HepG2 (cell line): ENCODE results near the gene CGB8. TPM values are rescaled to one million over a fixed set of nuclear protein-coding genes. Genes with fewer than 3 reads are reported as not detected.

ENCODE experiments used
- ATAC-seq: fragments of 200-7000 bp; cut with Tn5 transposase; 3 replicates; pipeline ENCODE4 v1.9.1; 2020; ENCODE audit warnings: mild to moderate bottlenecking, moderate library complexity
- BruUV-seq: library from RNA; stranded (reverse); fragments of 400-500 nt; replicated peaks from 2 replicates; lab custom pipeline; 2021; lab: Mats Ljungman, UMichigan
- CTCF ChIA-PET: fragments of 300-600 bp; formaldehyde crosslinking; extraction: SDS; loops from one replicate; lab custom pipeline; 2021; ENCODE audit warnings: low total read pairs, inconsistent platforms, low intra/inter-chr PET ratio; lab: Yijun Ruan, JAX
- POLR2A ChIA-PET: fragments of 350-600 bp; sonication (Branson Sonifier 250); formaldehyde crosslinking; loops from one replicate; lab custom pipeline; 2020; ENCODE audit warnings: antibody characterized with exemption, inconsistent platforms; lab: Yijun Ruan, JAX
- DNase-seq: peaks from one replicate; pipeline ENCODE4 v3.0.0-alpha.2; 2015; ENCODE audit warnings: low spot score
- FAIRE-seq: peaks from 3 replicates; lab custom pipeline; 2011; peaks lifted over from hg19 to GRCh38; lab: Jason Lieb, UNC
- H2AFZ ChIP-seq: one replicate; pipeline ENCODE4 v1.6.1; 2011; ENCODE audit warnings: low read length, inconsistent platforms
- H3K27ac ChIP-seq: fragments of 300-600 bp; 3 replicates; pipeline ENCODE4 v1.8.0; 2011; ENCODE audit warnings: mixed run types, mild to moderate bottlenecking, mixed read lengths, low read length, inconsistent platforms; ENCODE audit not compliant: insufficient read depth; ENCODE audit errors: extremely low read length
- H3K27me3 ChIP-seq, 2 experiments: fragments of 200-600 bp in 1 of 2; 2 replicates in 1 of 2; 3 replicates in 1 of 2; pipeline versions ENCODE4 v1.6.0 to v1.8.0; 2011; ENCODE audit warnings: low read length in 2 of 2, mild to moderate bottlenecking in 2 of 2, moderate library complexity in 2 of 2, inconsistent platforms in 1 of 2; ENCODE audit not compliant: insufficient read depth in 2 of 2, control insufficient read depth in 1 of 2
- H3K36me3 ChIP-seq, 2 experiments: fragments of 200-600 bp in 1 of 2; replicated peaks in 1 of 2; 2 replicates in 1 of 2; 3 replicates in 1 of 2; pipeline versions ENCODE4 v1.5.1 to v1.8.0; 2011; ENCODE audit warnings: low read length in 2 of 2, inconsistent platforms in 1 of 2; ENCODE audit not compliant: insufficient read depth in 2 of 2, control insufficient read depth in 1 of 2
- H3K4me1 ChIP-seq: 2 replicates; pipeline ENCODE4 v1.5.1; 2012; ENCODE audit warnings: low read length, inconsistent platforms; ENCODE audit not compliant: insufficient read depth
- H3K4me2 ChIP-seq: 2 replicates; pipeline ENCODE4 v1.6.0; 2011; ENCODE audit warnings: low read depth, low read length, inconsistent platforms
- H3K4me3 ChIP-seq, 3 experiments: fragments of 200-600 bp in 1 of 3; sonication (generic), shearing (Covaris generic) in 1 of 3; replicated peaks in 1 of 3; 2 replicates each; pipeline ENCODE4 v1.5.1; 2011 to 2016; ENCODE audit warnings: low read length in 3 of 3, inconsistent platforms in 2 of 3, low read depth in 2 of 3, mild to moderate bottlenecking in 2 of 3, control low read depth in 1 of 3, mixed read lengths in 1 of 3; ENCODE audit not compliant: insufficient read depth in 1 of 3
- H3K79me2 ChIP-seq: one replicate; pipeline ENCODE4 v1.6.1; 2011; ENCODE audit warnings: low read length, inconsistent platforms; ENCODE audit not compliant: insufficient read depth
- H3K9ac ChIP-seq: 2 replicates; pipeline ENCODE4 v1.6.0; 2011; ENCODE audit warnings: mild to moderate bottlenecking, low read depth, low read length, inconsistent platforms; ENCODE audit not compliant: insufficient read depth
- H3K9me3 ChIP-seq: 2 replicates; pipeline ENCODE4 v1.5.1; 2012; ENCODE audit warnings: mild to moderate bottlenecking, low read length
- H4K20me1 ChIP-seq: 2 replicates; pipeline ENCODE4 v1.6.0; 2011; ENCODE audit warnings: inconsistent platforms, mild to moderate bottlenecking, low read length, moderate library complexity; ENCODE audit not compliant: insufficient read depth
- CREB1 ChIP-seq, 2 experiments: fragments of 450-650 bp in 1 of 2; IDR thresholded peaks; 2 replicates each; pipeline ENCODE4 v1.6.1; 2016 to 2017; ENCODE audit warnings: control low read depth in 1 of 2, mild to moderate bottlenecking in 1 of 2, missing compliant biosample characterization in 1 of 2, missing genetic modification characterization in 1 of 2
- FOSL2 ChIP-seq: sonication (generic); formaldehyde crosslinking; IDR thresholded peaks from 2 replicates; pipeline ENCODE4 v1.4.0; 2020; ENCODE audit warnings: missing genetic modification reagents
- FOXP1 ChIP-seq, 2 experiments: fragments of 450-650 bp in 1 of 2; IDR thresholded peaks; 2 replicates each; pipeline ENCODE4 v1.6.1; 2017 to 2018; ENCODE audit warnings: antibody characterized with exemption in 1 of 2
- MXI1 ChIP-seq: IDR thresholded peaks from 3 replicates; pipeline ENCODE4 v1.6.1; 2012; ENCODE audit warnings: low read depth, low read length, inconsistent platforms, borderline replicate concordance
- NR2C2 ChIP-seq: sonication (generic); formaldehyde crosslinking; IDR thresholded peaks from 2 replicates; pipeline ENCODE4 v1.4.0; 2020; ENCODE audit warnings: missing genetic modification reagents, mild to moderate bottlenecking, moderate library complexity, borderline replicate concordance
- NR2F1 ChIP-seq, 2 experiments: fragments of 450-650 bp in 1 of 2; formaldehyde crosslinking in 1 of 2; IDR thresholded peaks; 2 replicates each; pipeline versions ENCODE4 v1.5.0 to v1.6.1; 2016 to 2020; ENCODE audit warnings: mild to moderate bottlenecking in 1 of 2, missing compliant biosample characterization in 1 of 2, missing genetic modification reagents in 1 of 2, moderate library complexity in 1 of 2
- SKI ChIP-seq: fragments of 450-650 bp; IDR thresholded peaks from one replicate; pipeline ENCODE4 v1.6.1; 2018; ENCODE audit warnings: mild to moderate bottlenecking; ENCODE audit not compliant: partially characterized antibody
- SYNCRIP ChIP-seq: fragments of 200-400 bp; formaldehyde crosslinking; IDR thresholded peaks from 2 replicates; pipeline ENCODE4 v1.6.1; 2018; ENCODE audit warnings: mild to moderate bottlenecking, low read depth, low read length; ENCODE audit not compliant: insufficient read depth
- ZNF12 ChIP-seq: sonication (generic); formaldehyde crosslinking; IDR thresholded peaks from 2 replicates; pipeline ENCODE4 v1.5.0; 2020; ENCODE audit warnings: missing genetic modification reagents
- WGBS: methylation state at CpG from one replicate; pipeline ENCODE4 v1.1.6; 2017; ENCODE audit warnings: low lambda C conversion rate; 5-methylcytosine and 5-hydroxymethylcytosine counted together
- in situ Hi-C: cut with HindIII; loops from 2 replicates; pipeline ENCODE4 v1.10.0; 2017; ENCODE audit warnings: low pct_unique_long_range_greater_than_20kb; ENCODE audit not compliant: extremely low pct_ligation_motif_present
- intact Hi-C: fragments of 100-400 bp; cut with micrococcal nuclease; formaldehyde crosslinking; loops from one replicate; pipeline ENCODE4 v1.10.0; 2022; ENCODE audit not compliant: unreplicated experiment
- polyA plus RNA-seq, 8 experiments: library from polyadenylated mRNA; depleted of rRNA in 3 of 8; stranded (reverse) in 7 of 8; unstranded in 1 of 8; fragments of >200 nt; fragmentation: Illumina TruSeq in 4 of 8; extraction: Trizol in 4 of 8; gene quantifications; 2 replicates each; pipeline versions ENCODE4 v1.2.1 to v1.2.3, GENCODE V29; 2011 to 2016; ENCODE audit warnings: low read depth in 4 of 8, missing spikeins in 1 of 8, mixed read lengths in 1 of 8; ENCODE audit not compliant: insufficient read depth in 1 of 8
- total RNA-seq, 5 experiments: library from RNA; depleted of rRNA; stranded (reverse); fragments of >200 nt; fragmentation: Illumina TruSeq; extraction: Trizol; gene quantifications; 2 replicates each; pipeline ENCODE4 v1.2.3, GENCODE V29; 2016; ENCODE audit warnings: low read depth in 1 of 5
- TF ChIP-seq, protein P1 (sequence below): fragments of 450-650 bp; IDR thresholded peaks from 2 replicates; pipeline ENCODE4 v1.6.1; 2016

CGB8 gene
- total and polyA plus RNA-seq, 2 of the 13 experiments (the other 11 are each of a cell fraction or from before 2014, with no cell fraction given): not detected

DNA sequence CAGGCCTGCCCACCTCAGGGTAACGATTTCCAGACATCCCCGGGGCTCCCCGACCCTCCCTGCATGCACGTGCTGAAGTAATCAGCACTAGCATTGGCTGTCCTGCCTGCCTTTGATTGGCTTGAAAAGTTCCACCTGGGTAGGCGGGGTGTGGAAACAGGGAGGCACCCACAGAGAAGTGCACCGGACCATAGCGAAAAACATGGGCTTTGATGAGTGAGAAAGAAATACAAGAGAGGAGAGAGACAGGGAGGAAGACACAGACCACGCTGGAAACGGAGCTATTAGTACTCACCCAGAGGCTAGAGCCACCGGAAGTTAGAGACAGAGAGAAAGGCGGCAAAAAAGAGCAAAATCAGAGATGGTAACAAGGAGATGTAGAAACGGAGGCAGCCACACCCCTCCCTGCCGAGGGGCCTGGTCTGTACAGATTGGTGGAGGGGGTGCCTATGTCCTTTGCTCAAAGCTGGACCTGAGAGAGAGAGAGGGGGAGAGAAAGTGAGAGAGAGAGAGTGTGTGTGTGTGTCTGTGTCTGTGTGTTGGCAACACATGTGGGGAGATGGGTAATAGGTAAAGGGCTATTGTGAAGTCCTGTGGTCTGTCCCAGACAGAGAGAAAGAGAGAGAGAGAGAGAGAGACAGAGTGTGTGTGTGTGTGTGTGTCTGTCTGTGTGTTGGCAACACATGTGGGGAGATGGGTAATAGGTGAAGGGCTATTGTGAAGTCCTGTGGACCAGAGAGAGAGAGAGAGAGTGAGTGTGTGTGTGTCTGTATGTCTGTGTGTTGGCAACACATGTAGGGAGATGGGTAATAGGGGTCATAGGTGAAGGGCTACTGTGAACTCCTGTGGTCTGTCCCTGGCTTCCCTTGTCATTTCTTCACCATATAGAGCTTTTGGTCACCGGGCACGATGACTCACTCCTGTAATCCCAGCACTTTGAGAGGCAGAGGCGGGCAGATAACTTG, 27.7 kb downstream of the CGB8 start:
- ChIA-PET CTCF (no interaction called here), POLR2A (interaction anchor here (1.2 kb wide), 1 partner anchor 28 kb away, joined by 4 read pairs; the partner anchor contains the start of genes GYS1 and RUVBL2)
- BruUV-seq: no TSS peak
- ATAC-seq (no peak), FAIRE-seq (no peak), DNase-seq (peak; percentile 23)
- Histone ChIP-seq H2AFZ (no peak overlapping the region), H3K9ac (no peak overlapping the region), H3K4me3 (no peak overlapping the region), H3K27ac (no peak overlapping the region), H3K9me3 (no peaks in the 10 kb centered on the region), H3K36me3 (no peaks in the 10 kb centered on the region; a peak in 1 of 5 replicates), H3K4me1 (peaks cover 27% of the 10 kb centered on the region), H3K27me3 (peaks cover 0 to 25% of the 10 kb centered on the region in 2 experiments; a peak in 3 of 5 replicates), H3K79me2 (no peaks in the 10 kb centered on the region), H4K20me1 (no peaks in the 10 kb centered on the region), H3K4me2 (no peak overlapping the region)
- 0 out of 2 replicates have a peak, but pooled peaks have one; percentile 11 for TF ChIP-seq FOXP1 (IDR thresholded peaks at IDR 0.05)
- TF ChIP-seq FOXP1 (CRISPR knock-in tag; IDR thresholded peaks at IDR 0.05): no peak
- no peak for TF ChIP-seq SYNCRIP
- TF ChIP-seq NR2C2 (CRISPR knock-in tag): 0 out of 2 replicates have a peak, but pooled peaks have one; percentile 22
- no peak for TF ChIP-seq ZNF12 (CRISPR knock-in tag)
- TF ChIP-seq FOSL2: peak; percentile 64
- TF ChIP-seq, protein P1, sequence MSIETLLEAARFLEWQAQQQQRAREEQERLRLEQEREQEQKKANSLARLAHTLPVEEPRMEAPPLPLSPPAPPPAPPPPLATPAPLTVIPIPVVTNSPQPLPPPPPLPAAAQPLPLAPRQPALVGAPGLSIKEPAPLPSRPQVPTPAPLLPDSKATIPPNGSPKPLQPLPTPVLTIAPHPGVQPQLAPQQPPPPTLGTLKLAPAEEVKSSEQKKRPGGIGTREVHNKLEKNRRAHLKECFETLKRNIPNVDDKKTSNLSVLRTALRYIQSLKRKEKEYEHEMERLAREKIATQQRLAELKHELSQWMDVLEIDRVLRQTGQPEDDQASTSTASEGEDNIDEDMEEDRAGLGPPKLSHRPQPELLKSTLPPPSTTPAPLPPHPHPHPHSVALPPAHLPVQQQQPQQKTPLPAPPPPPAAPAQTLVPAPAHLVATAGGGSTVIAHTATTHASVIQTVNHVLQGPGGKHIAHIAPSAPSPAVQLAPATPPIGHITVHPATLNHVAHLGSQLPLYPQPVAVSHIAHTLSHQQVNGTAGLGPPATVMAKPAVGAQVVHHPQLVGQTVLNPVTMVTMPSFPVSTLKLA: peak; percentile 10; the same call in 1 of the 2 replicates
- TF ChIP-seq NR2F1 (CRISPR knock-in tag; IDR thresholded peaks at IDR 0.05): peak in 1 of 2 experiments; percentile 63; a peak in 2 of 4 replicates
- TF ChIP-seq SKI: peak; percentile 43
- no peak for TF ChIP-seq MXI1
- 0 out of 2 replicates have a peak, but pooled peaks have one; percentile 15 for TF ChIP-seq CREB1 (IDR thresholded peaks at IDR 0.05)
- TF ChIP-seq CREB1 (CRISPR knock-in tag; IDR thresholded peaks at IDR 0.05): no peak
- 14% methylated on average over 16 of the region's 16 CpGs for WGBS
- in situ Hi-C loops: no loop called here
- intact Hi-C loops: no loop called here
